Stimulated activated CD8-positive, alpha-beta memory T cell treated with anti-CD3 and anti-CD28 coated beads, Interleukin-12 subunit alpha, Interleukin-12 subunit beta, amount 100 ng/mL, for 1 hour (primary cell): ENCODE measurements around the gene LRP5.
"Not testable (repeated sequence)": the region's sequence is repeated elsewhere in the genome, so short reads cannot be mapped to it uniquely, and the experiment has no call there.

Experiments
- DNase-seq: peaks from one replicate; pipeline ENCODE4 v3.0.0-alpha.2; 2020; ENCODE audit warnings: low read depth

The LRP5 gene

GRCh38 chr11:68392822-68393221 is 80.4 kb downstream of the LRP5 start:
- DNase-seq: no peak

GRCh38 chr11:68396516-68396915 is 84.1 kb downstream of the LRP5 start:
- DNase-seq: no peak

- no peak for DNase-seq
Measured at GRCh38 chr11:68397256-68397655, 84.9 kb downstream of the LRP5 start.

DNA sequence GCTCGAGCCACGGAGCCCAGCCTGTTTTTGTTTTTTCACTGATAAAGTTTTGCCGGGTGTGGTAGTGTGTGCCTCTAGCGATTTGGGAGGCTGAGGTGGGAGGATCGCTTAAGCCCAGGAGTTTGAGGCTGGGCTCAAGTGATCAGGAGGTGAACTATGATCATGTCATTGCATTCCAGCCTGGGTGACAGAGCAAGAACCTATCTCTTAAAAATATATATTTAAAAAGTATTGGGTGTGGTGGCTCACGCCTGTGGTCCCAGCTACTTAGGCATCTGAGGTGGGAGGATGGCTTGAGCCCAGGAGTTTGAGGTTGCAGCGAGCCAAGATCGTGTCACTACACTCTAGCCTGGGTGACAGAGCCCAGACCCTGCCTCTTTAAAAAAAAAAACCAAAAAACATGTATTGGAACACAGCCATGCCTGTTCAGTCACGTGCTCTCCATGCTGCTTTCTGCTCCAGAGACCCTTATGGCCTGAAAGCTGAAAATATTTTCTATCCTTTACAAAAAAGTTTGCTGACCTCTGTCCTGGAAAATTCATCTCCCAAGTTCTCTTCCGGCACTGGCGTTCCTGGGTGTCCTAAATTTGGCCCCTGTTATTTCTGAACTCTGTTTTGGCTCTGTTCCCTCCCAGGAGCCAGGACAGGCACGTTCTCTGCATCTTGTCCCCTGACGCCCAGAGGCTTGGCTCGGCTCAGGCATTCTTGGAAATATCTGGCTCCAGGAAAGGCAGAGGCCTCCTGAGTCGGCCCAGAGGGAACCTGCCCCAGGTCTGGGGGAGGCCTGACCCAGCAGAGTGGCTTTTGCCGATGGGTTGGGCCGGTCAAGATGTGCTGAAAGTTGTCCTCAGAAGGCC is 86.8 kb downstream of the LRP5 start:
- no peak for DNase-seq

GRCh38 chr11:68399916-68400315 is 87.5 kb downstream of the LRP5 start:
- DNase-seq: no peak

DNA sequence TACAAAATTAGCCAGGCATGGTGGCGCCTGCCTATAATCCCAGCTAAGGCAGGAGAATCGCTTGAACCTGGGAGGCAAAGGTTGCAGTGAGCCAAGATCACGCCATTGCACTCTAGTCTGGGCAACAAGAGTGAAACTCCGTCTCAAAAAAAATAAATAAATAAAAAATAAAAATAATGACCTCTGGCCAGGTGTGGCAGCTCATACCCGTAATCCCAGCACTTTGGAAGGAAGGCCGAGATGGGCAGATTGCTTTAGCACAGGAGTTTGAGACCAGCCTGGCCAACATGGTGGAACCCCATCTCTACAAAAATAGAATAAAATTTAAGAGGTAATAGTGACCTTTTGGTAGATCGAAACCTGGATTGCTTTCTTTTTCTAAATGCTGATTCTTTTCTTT is 88.2 kb downstream of the LRP5 start:
- not testable (repeated sequence) for DNase-seq

- DNase-seq: no peak
Measured at GRCh38 chr11:68401856-68402255, 89.5 kb downstream of the LRP5 start.

DNA sequence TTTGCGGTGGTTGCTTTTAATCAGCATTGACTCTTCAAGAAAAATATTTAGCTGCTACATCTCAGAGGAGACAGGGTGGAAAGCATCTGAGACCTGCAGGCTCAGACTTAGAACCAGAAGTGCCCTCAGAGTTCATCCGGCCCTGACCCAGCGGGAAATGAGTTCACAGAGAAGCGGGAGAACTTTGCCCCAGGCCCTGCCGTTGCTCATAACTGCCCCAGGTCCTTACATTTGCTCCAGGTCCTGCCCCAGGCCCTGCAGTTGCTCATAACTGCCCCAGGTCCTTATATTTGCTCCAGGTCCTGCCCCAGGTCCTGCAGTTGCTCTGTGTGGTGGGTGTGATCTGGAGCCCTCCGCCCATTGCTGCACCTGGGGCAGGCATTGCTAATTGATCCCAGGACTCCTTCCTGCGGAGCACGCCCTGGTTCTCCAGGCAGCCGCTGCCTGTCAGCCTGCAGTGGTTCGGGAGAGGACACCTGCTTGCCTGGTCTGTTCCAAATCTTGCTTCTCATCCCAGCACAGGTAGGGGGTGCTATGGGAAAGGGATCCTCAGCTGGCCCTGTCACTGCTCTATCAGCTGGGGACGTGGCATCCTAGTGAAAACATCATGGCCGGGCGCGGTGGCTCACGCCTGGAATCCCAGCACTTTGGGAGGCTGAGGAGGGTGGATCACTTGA is 90.1 kb downstream of the LRP5 start:
- no peak for DNase-seq

DNA sequence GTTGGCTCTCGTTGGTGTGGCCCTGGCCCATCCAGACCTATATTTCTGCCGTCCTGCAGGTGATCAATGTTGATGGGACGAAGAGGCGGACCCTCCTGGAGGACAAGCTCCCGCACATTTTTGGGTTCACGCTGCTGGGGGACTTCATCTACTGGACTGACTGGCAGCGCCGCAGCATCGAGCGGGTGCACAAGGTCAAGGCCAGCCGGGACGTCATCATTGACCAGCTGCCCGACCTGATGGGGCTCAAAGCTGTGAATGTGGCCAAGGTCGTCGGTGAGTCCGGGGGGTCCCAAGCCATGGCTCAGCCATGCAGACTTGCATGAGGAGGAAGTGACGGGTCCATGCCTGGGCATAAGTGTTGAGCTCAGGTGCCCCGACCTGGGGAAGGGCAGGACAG is 91.0 kb downstream of the LRP5 start:
- no peak for DNase-seq

GRCh38 chr11:68403831-68404230 is 91.4 kb downstream of the LRP5 start:
- DNase-seq: no peak

DNA sequence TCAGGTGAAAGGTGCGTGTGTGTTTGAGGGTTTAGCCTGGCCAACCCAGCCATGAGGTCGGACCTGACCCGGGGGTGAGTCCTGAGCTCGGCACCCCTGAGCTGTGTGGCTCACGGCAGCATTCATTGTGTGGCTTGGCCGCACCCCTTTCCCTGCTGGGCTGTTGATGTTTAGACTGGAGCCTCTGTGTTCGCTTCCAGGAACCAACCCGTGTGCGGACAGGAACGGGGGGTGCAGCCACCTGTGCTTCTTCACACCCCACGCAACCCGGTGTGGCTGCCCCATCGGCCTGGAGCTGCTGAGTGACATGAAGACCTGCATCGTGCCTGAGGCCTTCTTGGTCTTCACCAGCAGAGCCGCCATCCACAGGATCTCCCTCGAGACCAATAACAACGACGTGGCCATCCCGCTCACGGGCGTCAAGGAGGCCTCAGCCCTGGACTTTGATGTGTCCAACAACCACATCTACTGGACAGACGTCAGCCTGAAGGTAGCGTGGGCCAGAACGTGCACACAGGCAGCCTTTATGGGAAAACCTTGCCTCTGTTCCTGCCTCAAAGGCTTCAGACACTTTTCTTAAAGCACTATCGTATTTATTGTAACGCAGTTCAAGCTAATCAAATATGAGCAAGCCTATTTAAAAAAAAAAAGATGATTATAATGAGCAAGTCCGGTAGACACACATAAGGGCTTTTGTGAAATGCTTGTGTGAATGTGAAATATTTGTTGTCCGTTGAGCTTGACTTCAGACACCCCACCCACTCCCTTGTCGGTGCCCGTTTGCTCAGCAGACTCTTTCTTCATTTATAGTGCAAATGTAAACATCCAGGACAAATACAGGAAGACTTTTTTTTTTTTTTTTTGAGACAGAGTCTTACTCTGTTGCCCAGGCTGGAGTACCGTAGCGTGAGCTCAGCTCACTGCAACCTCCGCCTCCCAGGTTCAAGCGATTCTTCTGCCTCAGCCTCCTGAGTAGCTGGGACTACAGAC is 94.2 kb downstream of the LRP5 start:
- no peak for DNase-seq

- DNase-seq: no peak
Measured at GRCh38 chr11:68408512-68408911, 96.1 kb downstream of the LRP5 start.

DNA sequence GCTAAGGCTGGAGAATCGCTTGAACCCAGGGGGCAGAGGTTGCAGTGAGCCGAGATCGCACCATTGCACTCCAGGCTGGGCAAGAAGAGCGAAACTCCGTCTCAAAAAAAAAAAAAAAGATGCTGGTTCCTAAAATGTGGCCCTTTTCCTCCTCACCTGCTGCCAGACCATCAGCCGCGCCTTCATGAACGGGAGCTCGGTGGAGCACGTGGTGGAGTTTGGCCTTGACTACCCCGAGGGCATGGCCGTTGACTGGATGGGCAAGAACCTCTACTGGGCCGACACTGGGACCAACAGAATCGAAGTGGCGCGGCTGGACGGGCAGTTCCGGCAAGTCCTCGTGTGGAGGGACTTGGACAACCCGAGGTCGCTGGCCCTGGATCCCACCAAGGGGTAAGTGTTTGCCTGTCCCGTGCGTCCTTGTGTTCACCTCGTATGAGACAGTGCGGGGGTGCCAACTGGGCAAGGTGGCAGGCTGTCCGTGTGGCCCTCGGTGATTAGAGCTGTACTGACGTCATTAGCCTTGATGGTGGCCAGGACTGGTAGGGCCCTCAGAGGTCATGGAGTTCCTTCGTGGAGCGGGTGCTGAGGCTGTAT is 97.5 kb downstream of the LRP5 start:
- DNase-seq: no peak

DNA sequence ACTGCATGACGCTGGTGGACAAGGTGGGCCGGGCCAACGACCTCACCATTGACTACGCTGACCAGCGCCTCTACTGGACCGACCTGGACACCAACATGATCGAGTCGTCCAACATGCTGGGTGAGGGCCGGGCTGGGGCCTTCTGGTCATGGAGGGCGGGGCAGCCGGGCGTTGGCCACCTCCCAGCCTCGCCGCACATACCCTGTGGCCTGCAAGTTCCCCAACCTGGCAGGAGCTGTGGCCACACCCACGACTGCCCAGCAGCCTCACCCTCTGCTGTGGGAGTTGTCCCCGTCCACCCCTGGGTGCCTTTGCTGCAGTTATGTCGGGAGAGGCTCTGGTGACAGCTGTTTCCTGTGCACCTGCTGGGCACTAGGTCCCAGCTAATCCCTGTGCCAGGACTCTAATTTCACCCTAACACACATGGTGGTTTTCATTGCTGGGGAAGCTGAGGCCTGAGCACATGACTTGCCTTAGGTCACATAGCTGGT is 99.2 kb downstream of the LRP5 start:
- DNase-seq: no peak

- DNase-seq: no peak
Measured at GRCh38 chr11:68412593-68413475, 100.4 kb downstream of the LRP5 start.

- no peak for DNase-seq
Measured at GRCh38 chr11:68413591-68413999, 101.2 kb downstream of the LRP5 start.

DNA sequence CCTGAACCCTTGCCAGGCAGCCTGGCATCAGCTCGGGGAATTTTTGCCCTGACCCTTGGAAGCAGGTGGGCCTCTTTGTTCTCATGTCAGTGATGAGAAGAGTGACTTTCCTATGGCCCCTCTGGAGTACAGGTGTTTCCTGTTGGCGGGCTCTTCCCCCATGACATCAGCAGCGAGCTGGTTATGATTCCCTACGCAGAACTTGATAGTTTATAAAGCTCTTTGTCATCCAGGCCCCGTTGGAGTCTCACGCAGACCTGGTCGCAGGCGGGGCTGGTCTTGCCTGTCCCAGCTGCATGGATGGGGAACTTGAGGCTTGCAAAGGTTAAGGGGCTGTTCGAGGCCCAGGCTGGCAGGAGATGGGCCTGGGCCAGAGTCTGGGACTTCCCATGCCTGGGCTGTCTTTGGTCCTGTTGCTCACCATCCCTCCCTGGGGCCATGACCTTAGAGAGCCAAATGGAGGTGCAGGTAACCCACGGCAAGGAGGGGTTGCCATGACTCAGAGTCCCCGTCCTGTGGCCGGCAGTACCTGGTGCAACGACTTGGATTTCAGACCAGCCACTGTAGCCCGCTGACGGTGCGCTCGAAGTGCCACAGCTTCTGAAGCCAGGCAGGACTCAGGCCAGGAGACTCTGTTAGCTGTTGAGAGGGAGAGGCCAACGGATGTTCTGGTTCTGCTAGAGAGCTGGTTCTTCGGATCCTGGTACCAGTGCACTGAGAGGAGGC is 102.3 kb downstream of the LRP5 start:
- DNase-seq: no peak

- no peak for DNase-seq
Measured at GRCh38 chr11:68416070-68416578, 103.7 kb downstream of the LRP5 start.

GRCh38 chr11:68418648-68419047 is 106.3 kb downstream of the LRP5 start:
- DNase-seq: no peak

DNA sequence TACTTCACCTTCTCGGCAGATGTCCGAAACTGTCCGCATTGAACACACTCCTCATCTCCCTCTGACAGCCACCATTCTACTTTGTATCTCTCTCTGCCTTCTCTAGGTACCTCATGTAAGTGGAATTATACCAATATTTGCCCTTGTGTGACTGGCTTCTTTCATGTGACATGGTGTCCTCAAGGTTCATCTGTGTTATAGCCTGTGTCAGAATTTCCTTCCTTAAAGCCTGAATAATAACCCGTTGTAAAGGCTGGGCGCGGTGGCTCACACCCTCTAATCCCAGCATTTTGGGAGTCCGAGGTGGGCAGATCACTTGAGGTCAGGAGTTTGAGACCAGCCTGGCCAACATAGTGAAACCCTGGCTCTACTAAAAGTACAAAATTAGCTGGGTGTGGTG is 107.8 kb downstream of the LRP5 start:
- DNase-seq: no peak
